K562 (cell line): Measurements from ENCODE around the gene ATP2A3. TPM values are rescaled to one million over a fixed set of nuclear protein-coding genes. Genes with fewer than 3 reads are reported as not detected.

ENCODE experiments used
- CBX5 ChIP-seq: IDR thresholded peaks from 2 replicates; pipeline ENCODE4 v1.6.1; 2014; ENCODE audit warnings: low read depth, borderline replicate concordance
- ELF4 ChIP-seq: fragments of 450-650 bp; formaldehyde crosslinking; IDR thresholded peaks from 2 replicates; pipeline ENCODE4 v1.4.0; 2022; ENCODE audit warnings: missing genetic modification characterization
- EP300 ChIP-seq: IDR thresholded peaks from 2 replicates; pipeline ENCODE4 v1.6.1; 2012; ENCODE audit warnings: low read length, improper control_type of control experiment
- HMGN3 ChIP-seq: IDR thresholded peaks from 2 replicates; pipeline ENCODE4 v1.6.1; 2011; ENCODE audit warnings: borderline replicate concordance, low read depth, mild to moderate bottlenecking, mixed read lengths, low read length; ENCODE audit not compliant: insufficient read length; ENCODE audit errors: extremely low read depth
- KDM1A ChIP-seq, 2 experiments: fragments of 450-650 bp; IDR thresholded peaks; 2 replicates each; pipeline ENCODE4 v1.6.1; 2016; ENCODE audit warnings: mild to moderate bottlenecking in 2 of 2
- MECOM ChIP-seq: fragments of 250-450 bp; sonication (Bioruptor Pico); IDR thresholded peaks from 2 replicates; pipeline ENCODE4 v1.8.0; 2022; ENCODE audit warnings: inconsistent platforms
- MYBL2 ChIP-seq, 2 experiments: fragments of 450-650 bp in 1 of 2; sonication (generic) in 1 of 2; formaldehyde crosslinking in 1 of 2; IDR thresholded peaks; 2 replicates each; pipeline versions ENCODE4 v1.6.1 to v1.8.1; 2017 to 2022; ENCODE audit warnings: borderline replicate concordance in 1 of 2, inconsistent platforms in 1 of 2, low read depth in 1 of 2, mild to moderate bottlenecking in 1 of 2, missing genetic modification reagents in 1 of 2, moderate library complexity in 1 of 2
- NRF1 ChIP-seq, 2 experiments: fragments of 450-650 bp; IDR thresholded peaks in 1 of 2; conservative IDR thresholded peaks in 1 of 2; 2 replicates each; pipeline ENCODE4 v1.6.1; 2014; ENCODE audit warnings: mild to moderate bottlenecking in 2 of 2
- PBX2 ChIP-seq, 2 experiments: IDR thresholded peaks in 1 of 2; conservative IDR thresholded peaks in 1 of 2; 2 replicates each; pipeline ENCODE4 v1.6.1; 2016; ENCODE audit warnings: low read depth in 2 of 2, mild to moderate bottlenecking in 1 of 2, missing compliant biosample characterization in 1 of 2, missing genetic modification characterization in 1 of 2, moderate library complexity in 1 of 2
- PHF20 ChIP-seq: fragments of 450-650 bp; IDR thresholded peaks from 2 replicates; pipeline ENCODE4 v1.6.1; 2018; ENCODE audit not compliant: partially characterized antibody
- PRDM10 ChIP-seq: fragments of 450-650 bp; IDR thresholded peaks from 2 replicates; pipeline ENCODE4 v1.6.1; 2018; ENCODE audit not compliant: partially characterized antibody
- RBBP5 ChIP-seq: fragments of 200-600 bp; sonication (generic); IDR thresholded peaks from 2 replicates; pipeline ENCODE4 v1.6.1; 2012; ENCODE audit warnings: borderline replicate concordance, mild to moderate bottlenecking, low read length, control low read depth, inconsistent platforms; ENCODE audit not compliant: insufficient read depth, poor library complexity, severe bottlenecking
- SIRT6 ChIP-seq: IDR thresholded peaks from one replicate; pipeline ENCODE4 v1.6.1; 2012; ENCODE audit warnings: low read depth, mild to moderate bottlenecking, control low read depth, inconsistent platforms, low read length, moderate library complexity
- SMARCE1 ChIP-seq: fragments of 450-650 bp; IDR thresholded peaks from 2 replicates; pipeline ENCODE4 v1.7.1; 2016; ENCODE audit warnings: mild to moderate bottlenecking
- SRSF7 ChIP-seq: fragments of 200-400 bp; formaldehyde crosslinking; optimal IDR thresholded peaks from 2 replicates; pipeline ENCODE3; 2017; ENCODE audit warnings: mild to moderate bottlenecking, low read depth, low read length
- STAT5A ChIP-seq: IDR thresholded peaks from 2 replicates; pipeline ENCODE4 v1.6.1; 2012; ENCODE audit warnings: low read length, inconsistent platforms, borderline replicate concordance
- polyA plus RNA-seq, 8 experiments: library from polyadenylated mRNA; depleted of rRNA in 4 of 8; stranded (reverse) in 5 of 8; unstranded in 3 of 8; fragments of >200 nt; fragmentation: Nextera tagmentation in 2 of 8; fragmentation: Illumina TruSeq in 1 of 8; extraction: Ambion mirVana in 2 of 8; extraction: Trizol in 1 of 8; gene quantifications; 2 replicates each; pipeline versions ENCODE4 v1.2.1 to v1.2.3, GENCODE V29; 2011 to 2014; ENCODE audit warnings: inconsistent platforms in 1 of 8, missing spikeins in 1 of 8
- total RNA-seq, 7 experiments: library from RNA; depleted of rRNA in 6 of 7; stranded (reverse); fragments of >200 nt in 6 of 7; fragmentation: Illumina TruSeq in 2 of 7; extraction: Trizol in 2 of 7; gene quantifications; 2 replicates each; pipeline versions ENCODE4 v1.2.1 to v1.2.3, GENCODE V29; 2011 to 2021; ENCODE audit warnings: low replicate concordance in 1 of 7
- TF ChIP-seq, protein P1 (sequence below): fragments of 250-450 bp; sonication (Bioruptor Pico); IDR thresholded peaks from 2 replicates; pipeline ENCODE4 v1.8.0; 2022; ENCODE audit warnings: inconsistent platforms, mild to moderate bottlenecking, moderate library complexity, borderline replicate concordance
- TF ChIP-seq, protein P2 (sequence below): fragments of 250-450 bp; sonication (Bioruptor Pico); IDR thresholded peaks from 2 replicates; pipeline ENCODE4 v1.4.0; 2020

The ATP2A3 gene
- total and polyA plus RNA-seq, 9 of the 15 experiments (the other 6 are each of a cell fraction or from before 2014, with no cell fraction given): 0.65 to 103 (median 31.3) TPM

- no peak for TF ChIP-seq PRDM10
- TF ChIP-seq KDM1A (IDR thresholded peaks at IDR 0.05): no peak
- no peak for TF ChIP-seq SMARCE1
- 0 out of 2 replicates have a peak, but pooled peaks have one; percentile 35 for TF ChIP-seq PBX2 (CRISPR knock-in tag; IDR thresholded peaks at IDR 0.05; ENCODE audit: low read depth)
- no peak; the same call in 1 of the 2 replicates for TF ChIP-seq PBX2 (tag; conservative IDR thresholded peaks at IDR 0.05; ENCODE audit: low read depth)
- no peak for TF ChIP-seq SRSF7
- no peak for TF ChIP-seq MECOM (CRISPR knock-in tag)
- TF ChIP-seq PHF20: peak; percentile 30
- TF ChIP-seq, protein P1, sequence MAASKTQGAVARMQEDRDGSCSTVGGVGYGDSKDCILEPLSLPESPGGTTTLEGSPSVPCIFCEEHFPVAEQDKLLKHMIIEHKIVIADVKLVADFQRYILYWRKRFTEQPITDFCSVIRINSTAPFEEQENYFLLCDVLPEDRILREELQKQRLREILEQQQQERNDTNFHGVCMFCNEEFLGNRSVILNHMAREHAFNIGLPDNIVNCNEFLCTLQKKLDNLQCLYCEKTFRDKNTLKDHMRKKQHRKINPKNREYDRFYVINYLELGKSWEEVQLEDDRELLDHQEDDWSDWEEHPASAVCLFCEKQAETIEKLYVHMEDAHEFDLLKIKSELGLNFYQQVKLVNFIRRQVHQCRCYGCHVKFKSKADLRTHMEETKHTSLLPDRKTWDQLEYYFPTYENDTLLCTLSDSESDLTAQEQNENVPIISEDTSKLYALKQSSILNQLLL (CRISPR knock-in tag): no peak
- TF ChIP-seq, protein P2, sequence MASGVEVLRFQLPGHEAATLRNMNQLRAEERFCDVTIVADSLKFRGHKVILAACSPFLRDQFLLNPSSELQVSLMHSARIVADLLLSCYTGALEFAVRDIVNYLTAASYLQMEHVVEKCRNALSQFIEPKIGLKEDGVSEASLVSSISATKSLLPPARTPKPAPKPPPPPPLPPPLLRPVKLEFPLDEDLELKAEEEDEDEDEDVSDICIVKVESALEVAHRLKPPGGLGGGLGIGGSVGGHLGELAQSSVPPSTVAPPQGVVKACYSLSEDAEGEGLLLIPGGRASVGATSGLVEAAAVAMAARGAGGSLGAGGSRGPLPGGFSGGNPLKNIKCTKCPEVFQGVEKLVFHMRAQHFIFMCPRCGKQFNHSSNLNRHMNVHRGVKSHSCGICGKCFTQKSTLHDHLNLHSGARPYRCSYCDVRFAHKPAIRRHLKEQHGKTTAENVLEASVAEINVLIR: no peak
- TF ChIP-seq MYBL2 (IDR thresholded peaks at IDR 0.05; ENCODE audit: low read depth): no peak
- TF ChIP-seq MYBL2 (CRISPR knock-in tag; IDR thresholded peaks at IDR 0.05; ENCODE audit: borderline replicate concordance): no peak
- no peak for TF ChIP-seq CBX5
- TF ChIP-seq HMGN3: peak; percentile 63
- TF ChIP-seq ELF4 (CRISPR knock-in tag): no peak
- peak; percentile 13 for TF ChIP-seq RBBP5
- TF ChIP-seq STAT5A: no peak
- no peak for TF ChIP-seq EP300
- peak; percentile 58 to 66 for TF ChIP-seq NRF1 (conservative IDR thresholded peaks at IDR 0.05 in 1 of 2, IDR thresholded peaks at IDR 0.05 in 1 of 2)
- no peak for TF ChIP-seq SIRT6
Measured at GRCh38 chr17:3893003-3893719, 71.1 kb downstream of the ATP2A3 start, which contains the start of gene CAMKK1 (continued).
